H1 (cell line): ENCODE data around the gene OTUD4.

ENCODE experiments used
- ASH2L ChIP-seq: fragments of 200-600, 300-600 bp; sonication (generic); IDR thresholded peaks from one replicate; pipeline ENCODE4 v1.7.1; 2017; ENCODE audit warnings: low read length
- NANOG ChIP-seq: IDR thresholded peaks from 2 replicates; pipeline ENCODE4 v1.6.1; 2011; ENCODE audit warnings: low read length, low read depth, mild to moderate bottlenecking, inconsistent platforms; ENCODE audit not compliant: insufficient read depth, poor library complexity, severe bottlenecking
- NRF1 ChIP-seq: IDR thresholded peaks from 2 replicates; pipeline ENCODE4 v1.6.1; 2011; ENCODE audit warnings: mild to moderate bottlenecking, low read depth, low read length, improper control_type of control experiment
- SIRT6 ChIP-seq: IDR thresholded peaks from one replicate; pipeline ENCODE4 v1.7.1; 2012; ENCODE audit warnings: low read length, inconsistent platforms
- USF2 ChIP-seq: IDR thresholded peaks from 2 replicates; pipeline ENCODE4 v1.6.1; 2011; ENCODE audit warnings: low read length, improper control_type of control experiment
- YY1 ChIP-seq: IDR thresholded peaks from 2 replicates; pipeline ENCODE4 v1.6.1; 2011; ENCODE audit warnings: low read depth, mild to moderate bottlenecking, low read length
- TF ChIP-seq, protein P1 (sequence below), 3 experiments: IDR thresholded peaks; 1 replicate in 2 of 3; 2 replicates in 1 of 3; pipeline versions ENCODE4 v1.5.1 to v1.6.1; 2011; ENCODE audit warnings: low read length in 3 of 3, mild to moderate bottlenecking in 3 of 3, inconsistent platforms in 2 of 3, low read depth in 1 of 3, moderate library complexity in 1 of 3; ENCODE audit not compliant: insufficient read depth in 1 of 3; ENCODE audit errors: control extremely low read depth in 1 of 3
- TF ChIP-seq, protein P2 (sequence below): IDR thresholded peaks from 2 replicates; pipeline ENCODE4 v1.6.1; 2012; ENCODE audit warnings: inconsistent platforms

- TF ChIP-seq NANOG (no peak), SIRT6 (no peak), USF2 (no peak), ASH2L (no peak), YY1 (no peak), NRF1 (no peak)
- TF ChIP-seq, protein P1, sequence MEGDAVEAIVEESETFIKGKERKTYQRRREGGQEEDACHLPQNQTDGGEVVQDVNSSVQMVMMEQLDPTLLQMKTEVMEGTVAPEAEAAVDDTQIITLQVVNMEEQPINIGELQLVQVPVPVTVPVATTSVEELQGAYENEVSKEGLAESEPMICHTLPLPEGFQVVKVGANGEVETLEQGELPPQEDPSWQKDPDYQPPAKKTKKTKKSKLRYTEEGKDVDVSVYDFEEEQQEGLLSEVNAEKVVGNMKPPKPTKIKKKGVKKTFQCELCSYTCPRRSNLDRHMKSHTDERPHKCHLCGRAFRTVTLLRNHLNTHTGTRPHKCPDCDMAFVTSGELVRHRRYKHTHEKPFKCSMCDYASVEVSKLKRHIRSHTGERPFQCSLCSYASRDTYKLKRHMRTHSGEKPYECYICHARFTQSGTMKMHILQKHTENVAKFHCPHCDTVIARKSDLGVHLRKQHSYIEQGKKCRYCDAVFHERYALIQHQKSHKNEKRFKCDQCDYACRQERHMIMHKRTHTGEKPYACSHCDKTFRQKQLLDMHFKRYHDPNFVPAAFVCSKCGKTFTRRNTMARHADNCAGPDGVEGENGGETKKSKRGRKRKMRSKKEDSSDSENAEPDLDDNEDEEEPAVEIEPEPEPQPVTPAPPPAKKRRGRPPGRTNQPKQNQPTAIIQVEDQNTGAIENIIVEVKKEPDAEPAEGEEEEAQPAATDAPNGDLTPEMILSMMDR (IDR thresholded peaks at IDR 0.05; ENCODE audit: control extremely low read depth in 1 of 3, insufficient read depth in 1 of 3, low read depth in 1 of 3, low read length in 3 of 3) = no peak
- TF ChIP-seq, protein P2, sequence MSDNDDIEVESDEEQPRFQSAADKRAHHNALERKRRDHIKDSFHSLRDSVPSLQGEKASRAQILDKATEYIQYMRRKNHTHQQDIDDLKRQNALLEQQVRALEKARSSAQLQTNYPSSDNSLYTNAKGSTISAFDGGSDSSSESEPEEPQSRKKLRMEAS = no peak
These were observed 77.8 kb downstream of the OTUD4 start for GRCh38 chr4:145102619-145103018.
